ENCODE data around the gene PRDM11. TPM values are rescaled to one million over a fixed set of nuclear protein-coding genes. Genes with fewer than 3 reads are reported as not detected.

PRDM11 gene
- total and polyA plus RNA-seq, 2 of the 8 experiments (the other 6 are each of a cell fraction or from before 2014, with no cell fraction given): 3.6 to 11.7 TPM

DNA sequence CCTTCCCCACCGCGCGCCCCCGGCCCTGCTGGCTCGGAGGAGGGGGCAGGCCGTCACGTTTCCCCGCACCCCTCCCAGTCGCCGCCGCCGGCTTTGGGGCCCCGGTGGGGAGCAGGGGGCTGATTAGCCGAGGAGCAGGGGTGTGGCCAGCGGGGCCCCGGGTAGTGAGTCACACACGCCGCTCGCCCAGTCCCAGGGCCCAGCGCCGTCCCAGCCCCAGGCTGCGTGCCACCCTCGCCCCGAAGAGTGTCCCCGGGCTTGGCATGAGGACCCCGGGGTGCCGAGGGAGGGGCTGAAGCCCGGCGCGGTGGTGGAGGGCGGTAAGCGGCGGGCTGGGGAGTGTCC is 34.4 kb downstream of the PRDM11 start (continued):
- TF ChIP-seq, protein P1, sequence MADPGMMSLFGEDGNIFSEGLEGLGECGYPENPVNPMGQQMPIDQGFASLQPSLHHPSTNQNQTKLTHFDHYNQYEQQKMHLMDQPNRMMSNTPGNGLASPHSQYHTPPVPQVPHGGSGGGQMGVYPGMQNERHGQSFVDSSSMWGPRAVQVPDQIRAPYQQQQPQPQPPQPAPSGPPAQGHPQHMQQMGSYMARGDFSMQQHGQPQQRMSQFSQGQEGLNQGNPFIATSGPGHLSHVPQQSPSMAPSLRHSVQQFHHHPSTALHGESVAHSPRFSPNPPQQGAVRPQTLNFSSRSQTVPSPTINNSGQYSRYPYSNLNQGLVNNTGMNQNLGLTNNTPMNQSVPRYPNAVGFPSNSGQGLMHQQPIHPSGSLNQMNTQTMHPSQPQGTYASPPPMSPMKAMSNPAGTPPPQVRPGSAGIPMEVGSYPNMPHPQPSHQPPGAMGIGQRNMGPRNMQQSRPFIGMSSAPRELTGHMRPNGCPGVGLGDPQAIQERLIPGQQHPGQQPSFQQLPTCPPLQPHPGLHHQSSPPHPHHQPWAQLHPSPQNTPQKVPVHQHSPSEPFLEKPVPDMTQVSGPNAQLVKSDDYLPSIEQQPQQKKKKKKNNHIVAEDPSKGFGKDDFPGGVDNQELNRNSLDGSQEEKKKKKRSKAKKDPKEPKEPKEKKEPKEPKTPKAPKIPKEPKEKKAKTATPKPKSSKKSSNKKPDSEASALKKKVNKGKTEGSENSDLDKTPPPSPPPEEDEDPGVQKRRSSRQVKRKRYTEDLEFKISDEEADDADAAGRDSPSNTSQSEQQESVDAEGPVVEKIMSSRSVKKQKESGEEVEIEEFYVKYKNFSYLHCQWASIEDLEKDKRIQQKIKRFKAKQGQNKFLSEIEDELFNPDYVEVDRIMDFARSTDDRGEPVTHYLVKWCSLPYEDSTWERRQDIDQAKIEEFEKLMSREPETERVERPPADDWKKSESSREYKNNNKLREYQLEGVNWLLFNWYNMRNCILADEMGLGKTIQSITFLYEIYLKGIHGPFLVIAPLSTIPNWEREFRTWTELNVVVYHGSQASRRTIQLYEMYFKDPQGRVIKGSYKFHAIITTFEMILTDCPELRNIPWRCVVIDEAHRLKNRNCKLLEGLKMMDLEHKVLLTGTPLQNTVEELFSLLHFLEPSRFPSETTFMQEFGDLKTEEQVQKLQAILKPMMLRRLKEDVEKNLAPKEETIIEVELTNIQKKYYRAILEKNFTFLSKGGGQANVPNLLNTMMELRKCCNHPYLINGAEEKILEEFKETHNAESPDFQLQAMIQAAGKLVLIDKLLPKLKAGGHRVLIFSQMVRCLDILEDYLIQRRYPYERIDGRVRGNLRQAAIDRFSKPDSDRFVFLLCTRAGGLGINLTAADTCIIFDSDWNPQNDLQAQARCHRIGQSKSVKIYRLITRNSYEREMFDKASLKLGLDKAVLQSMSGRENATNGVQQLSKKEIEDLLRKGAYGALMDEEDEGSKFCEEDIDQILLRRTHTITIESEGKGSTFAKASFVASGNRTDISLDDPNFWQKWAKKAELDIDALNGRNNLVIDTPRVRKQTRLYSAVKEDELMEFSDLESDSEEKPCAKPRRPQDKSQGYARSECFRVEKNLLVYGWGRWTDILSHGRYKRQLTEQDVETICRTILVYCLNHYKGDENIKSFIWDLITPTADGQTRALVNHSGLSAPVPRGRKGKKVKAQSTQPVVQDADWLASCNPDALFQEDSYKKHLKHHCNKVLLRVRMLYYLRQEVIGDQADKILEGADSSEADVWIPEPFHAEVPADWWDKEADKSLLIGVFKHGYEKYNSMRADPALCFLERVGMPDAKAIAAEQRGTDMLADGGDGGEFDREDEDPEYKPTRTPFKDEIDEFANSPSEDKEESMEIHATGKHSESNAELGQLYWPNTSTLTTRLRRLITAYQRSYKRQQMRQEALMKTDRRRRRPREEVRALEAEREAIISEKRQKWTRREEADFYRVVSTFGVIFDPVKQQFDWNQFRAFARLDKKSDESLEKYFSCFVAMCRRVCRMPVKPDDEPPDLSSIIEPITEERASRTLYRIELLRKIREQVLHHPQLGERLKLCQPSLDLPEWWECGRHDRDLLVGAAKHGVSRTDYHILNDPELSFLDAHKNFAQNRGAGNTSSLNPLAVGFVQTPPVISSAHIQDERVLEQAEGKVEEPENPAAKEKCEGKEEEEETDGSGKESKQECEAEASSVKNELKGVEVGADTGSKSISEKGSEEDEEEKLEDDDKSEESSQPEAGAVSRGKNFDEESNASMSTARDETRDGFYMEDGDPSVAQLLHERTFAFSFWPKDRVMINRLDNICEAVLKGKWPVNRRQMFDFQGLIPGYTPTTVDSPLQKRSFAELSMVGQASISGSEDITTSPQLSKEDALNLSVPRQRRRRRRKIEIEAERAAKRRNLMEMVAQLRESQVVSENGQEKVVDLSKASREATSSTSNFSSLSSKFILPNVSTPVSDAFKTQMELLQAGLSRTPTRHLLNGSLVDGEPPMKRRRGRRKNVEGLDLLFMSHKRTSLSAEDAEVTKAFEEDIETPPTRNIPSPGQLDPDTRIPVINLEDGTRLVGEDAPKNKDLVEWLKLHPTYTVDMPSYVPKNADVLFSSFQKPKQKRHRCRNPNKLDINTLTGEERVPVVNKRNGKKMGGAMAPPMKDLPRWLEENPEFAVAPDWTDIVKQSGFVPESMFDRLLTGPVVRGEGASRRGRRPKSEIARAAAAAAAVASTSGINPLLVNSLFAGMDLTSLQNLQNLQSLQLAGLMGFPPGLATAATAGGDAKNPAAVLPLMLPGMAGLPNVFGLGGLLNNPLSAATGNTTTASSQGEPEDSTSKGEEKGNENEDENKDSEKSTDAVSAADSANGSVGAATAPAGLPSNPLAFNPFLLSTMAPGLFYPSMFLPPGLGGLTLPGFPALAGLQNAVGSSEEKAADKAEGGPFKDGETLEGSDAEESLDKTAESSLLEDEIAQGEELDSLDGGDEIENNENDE (IDR thresholded peaks at IDR 0.05; ENCODE audit: insufficient replicate concordance, low read length): no peak
- TF ChIP-seq CHD2 (IDR thresholded peaks at IDR 0.05; ENCODE audit: low read length) (no peak), TBP (IDR thresholded peaks at IDR 0.05; ENCODE audit: low read depth, low read length) (no peak), BACH1 (IDR thresholded peaks at IDR 0.05; ENCODE audit: low read length) (no peak), RNF2 (IDR thresholded peaks at IDR 0.05; ENCODE audit: borderline replicate concordance, low read depth, low read length, missing control alignments, poor library complexity, severe bottlenecking) (no peak), SP2 (IDR thresholded peaks at IDR 0.05; ENCODE audit: low read length) (no peak), NANOG (IDR thresholded peaks at IDR 0.05; ENCODE audit: insufficient read depth, low read depth, low read length, poor library complexity, severe bottlenecking) (no peak), PHF8 (conservative IDR thresholded peaks at IDR 0.05; ENCODE audit: low read depth, low read length) (peak; percentile 25; the same call in 1 of the 2 replicates), SP4 (IDR thresholded peaks at IDR 0.05; ENCODE audit: low read length) (no peak)
- TF ChIP-seq, protein P2, sequence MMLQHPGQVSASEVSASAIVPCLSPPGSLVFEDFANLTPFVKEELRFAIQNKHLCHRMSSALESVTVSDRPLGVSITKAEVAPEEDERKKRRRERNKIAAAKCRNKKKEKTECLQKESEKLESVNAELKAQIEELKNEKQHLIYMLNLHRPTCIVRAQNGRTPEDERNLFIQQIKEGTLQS (IDR thresholded peaks at IDR 0.05; ENCODE audit: insufficient read depth, low read depth, low read length): no peak
- TF ChIP-seq, protein P3, sequence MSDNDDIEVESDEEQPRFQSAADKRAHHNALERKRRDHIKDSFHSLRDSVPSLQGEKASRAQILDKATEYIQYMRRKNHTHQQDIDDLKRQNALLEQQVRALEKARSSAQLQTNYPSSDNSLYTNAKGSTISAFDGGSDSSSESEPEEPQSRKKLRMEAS (IDR thresholded peaks at IDR 0.05): 0 out of 2 replicates have a peak, but pooled peaks have one; percentile 17

Data from H1 (cell line).